Chondrocyte (in vitro differentiated cells): ENCODE results near the gene CABP7. TPM values are rescaled to one million over a fixed set of nuclear protein-coding genes. Genes with fewer than 3 reads are reported as not detected.

Experiments used
- DNase-seq: peaks from one replicate; pipeline ENCODE4 v3.0.0; 2021; ENCODE audit warnings: mixed read lengths, low spot score
- H3K27ac Mint-ChIP-seq: one replicate; pipeline ENCODE4 v1.8.0; 2021; ENCODE audit warnings: mild to moderate bottlenecking, moderate library complexity, mixed read lengths; ENCODE audit not compliant: unreplicated experiment
- H3K27me3 Mint-ChIP-seq: 2 replicates; pipeline ENCODE4 v1.8.0; 2021; ENCODE audit warnings: low read depth, mixed read lengths
- H3K36me3 Mint-ChIP-seq: 2 replicates; pipeline ENCODE4 v1.8.0; 2021; ENCODE audit warnings: low read depth, mixed read lengths
- H3K4me1 Mint-ChIP-seq: 2 replicates; pipeline ENCODE4 v1.8.0; 2021; ENCODE audit warnings: low read depth, mild to moderate bottlenecking, mixed read lengths
- H3K4me3 Mint-ChIP-seq: one replicate; pipeline ENCODE4 v1.8.0; 2021; ENCODE audit warnings: mild to moderate bottlenecking, moderate library complexity, mixed read lengths; ENCODE audit not compliant: unreplicated experiment
- H3K9me3 Mint-ChIP-seq: 2 replicates; pipeline ENCODE4 v1.8.0; 2021; ENCODE audit warnings: low read depth, mixed read lengths
- total RNA-seq: library from RNA; stranded (reverse); gene quantifications from 3 replicates; pipeline ENCODE4 v1.2.1, GENCODE V29; 2021
- TF ChIP-seq, protein P1 (sequence below): fragments of 200-600 bp; sonication (generic); IDR thresholded peaks from 2 replicates; pipeline ENCODE4 v1.5.0; 2021; ENCODE audit warnings: antibody characterized with exemption, mild to moderate bottlenecking, moderate library complexity

Gene CABP7
- total RNA-seq, 1 donor from 2014 or later = not detected

DNA sequence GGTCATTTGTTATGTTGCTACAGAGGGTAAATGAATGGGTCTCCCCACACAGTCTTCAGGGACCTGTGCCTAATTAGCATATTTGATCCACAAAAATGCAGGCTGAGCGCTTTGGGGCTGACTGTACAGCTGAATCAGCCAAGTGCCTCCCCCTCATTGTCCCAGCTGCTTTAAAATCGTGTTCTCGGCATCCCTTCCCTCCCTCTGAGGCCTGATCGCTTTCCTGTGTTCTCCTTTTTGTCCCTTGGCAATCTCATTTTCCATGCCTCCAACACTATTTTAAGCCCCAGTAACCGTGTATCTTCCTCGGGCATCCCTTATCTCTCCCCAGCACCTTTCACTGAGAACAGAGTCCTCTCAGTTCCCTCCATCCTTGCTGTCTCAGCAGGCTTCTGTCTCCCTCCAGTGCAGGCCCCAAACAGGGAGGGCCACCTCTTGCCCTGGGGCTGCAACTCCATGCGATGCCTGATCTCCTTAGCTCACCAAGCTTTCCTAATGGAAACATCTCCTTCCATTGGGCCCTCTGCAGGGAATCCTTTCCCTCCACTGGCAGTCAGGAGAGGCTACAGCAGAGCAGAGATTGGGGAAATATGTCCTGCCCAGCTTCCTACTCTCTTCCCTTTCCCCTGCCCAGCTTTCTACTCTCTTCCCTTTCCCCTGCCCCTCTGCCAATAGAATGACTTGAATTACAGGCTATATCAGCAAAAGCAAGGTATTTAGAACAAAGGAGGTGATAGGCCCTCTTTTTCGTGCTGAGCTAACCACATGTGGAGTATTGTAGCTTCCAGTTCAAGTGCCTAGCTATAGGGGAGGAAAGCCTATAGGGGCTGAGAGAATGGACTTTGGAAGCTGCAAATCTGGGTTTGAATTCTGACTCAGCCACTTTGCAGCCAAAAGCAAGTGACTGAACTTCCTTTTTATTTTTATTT lies 61.2 kb downstream of the CABP7 start:
- Mint-ChIP-seq H3K27me3 (no peaks in the 10 kb centered on the region), H3K4me3 (no peak overlapping the region), H3K36me3 (no peaks in the 10 kb centered on the region), H3K27ac (peak overlapping the region; percentile 79), H3K9me3 (no peaks in the 10 kb centered on the region), H3K4me1 (peaks cover 27% of the 10 kb centered on the region)
- DNase-seq = no peak
- TF ChIP-seq, protein P1, sequence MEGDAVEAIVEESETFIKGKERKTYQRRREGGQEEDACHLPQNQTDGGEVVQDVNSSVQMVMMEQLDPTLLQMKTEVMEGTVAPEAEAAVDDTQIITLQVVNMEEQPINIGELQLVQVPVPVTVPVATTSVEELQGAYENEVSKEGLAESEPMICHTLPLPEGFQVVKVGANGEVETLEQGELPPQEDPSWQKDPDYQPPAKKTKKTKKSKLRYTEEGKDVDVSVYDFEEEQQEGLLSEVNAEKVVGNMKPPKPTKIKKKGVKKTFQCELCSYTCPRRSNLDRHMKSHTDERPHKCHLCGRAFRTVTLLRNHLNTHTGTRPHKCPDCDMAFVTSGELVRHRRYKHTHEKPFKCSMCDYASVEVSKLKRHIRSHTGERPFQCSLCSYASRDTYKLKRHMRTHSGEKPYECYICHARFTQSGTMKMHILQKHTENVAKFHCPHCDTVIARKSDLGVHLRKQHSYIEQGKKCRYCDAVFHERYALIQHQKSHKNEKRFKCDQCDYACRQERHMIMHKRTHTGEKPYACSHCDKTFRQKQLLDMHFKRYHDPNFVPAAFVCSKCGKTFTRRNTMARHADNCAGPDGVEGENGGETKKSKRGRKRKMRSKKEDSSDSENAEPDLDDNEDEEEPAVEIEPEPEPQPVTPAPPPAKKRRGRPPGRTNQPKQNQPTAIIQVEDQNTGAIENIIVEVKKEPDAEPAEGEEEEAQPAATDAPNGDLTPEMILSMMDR = no peak

Other genes with a start within 250 kb of the CABP7 start
- 2.8 to 3.5 TPM (median 2.9 TPM) in 3 replicates for gene NEFH, start 239.8 kb upstream of the CABP7 start, total RNA-seq
- 40.0 to 45.1 TPM (median 42.9 TPM) in 3 replicates for gene THOC5, start 166.2 kb upstream of the CABP7 start, total RNA-seq
- 33.4 to 40.8 TPM (median 35.3 TPM) in 3 replicates for gene NIPSNAP1, start 138.9 kb upstream of the CABP7 start, total RNA-seq
- gene NF2, start 116.4 kb upstream of the CABP7 start, total RNA-seq = 73.0 to 90.9 TPM (median 75.0 TPM) in 3 replicates
- gene ZMAT5, start 47.0 kb downstream of the CABP7 start, total RNA-seq = 16.6 to 18.8 TPM (median 18.1 TPM) in 3 replicates
- gene UQCR10, start 47.4 kb downstream of the CABP7 start, total RNA-seq = 59.2 to 73.2 TPM (median 63.5 TPM) in 3 replicates
- 43.2 to 65.8 TPM (median 44.2 TPM) in 3 replicates for gene ASCC2, start 118.3 kb downstream of the CABP7 start, total RNA-seq
- gene MTMR3, start 163.2 kb downstream of the CABP7 start, total RNA-seq = 30.5 to 37.1 TPM (median 36.9 TPM) in 3 replicates